ENCODE results near the gene ANKRD18B.
"Not testable (repeated sequence)": the region's sequence is repeated elsewhere in the genome, so short reads cannot be mapped to it uniquely, and the experiment has no call there.

The ANKRD18B gene

GRCh38 chr9:33523397-33524305, at the start of gene ANKRD18B:
TSS of gene ANKRD18B (plus strand) at chr9:33524251. CDS start at chr9:33524490, 239 bp downstream.
- DNase-seq (ENCODE audit: low read depth): not testable (repeated sequence)

- DNase-seq (ENCODE audit: low read depth): no peak
Observed at GRCh38 chr9:33475357-33475756, 48.7 kb upstream of the ANKRD18B start.

DNA sequence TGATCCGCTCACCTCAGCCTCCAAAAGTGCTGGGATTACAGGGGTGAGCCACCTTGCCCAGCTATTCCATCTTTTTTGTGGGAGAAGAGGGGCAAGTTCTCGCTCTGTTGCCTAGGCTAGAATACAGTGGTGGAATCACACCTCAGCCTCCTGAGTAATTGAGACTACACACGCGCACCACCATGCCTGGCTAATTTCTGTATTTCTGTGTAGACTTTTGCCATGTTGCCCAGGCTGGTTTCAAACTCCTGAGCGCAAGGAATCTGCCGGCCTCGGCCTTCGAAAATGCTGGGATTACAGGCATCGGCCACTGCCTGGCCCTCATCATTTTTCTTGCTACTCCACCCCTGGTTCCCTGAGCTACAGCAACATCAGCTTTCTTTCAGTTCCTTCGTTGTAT, 47.5 kb upstream of the ANKRD18B start:
- no peak for DNase-seq (ENCODE audit: low read depth)

GRCh38 chr9:33480106-33480505, 43.9 kb upstream of the ANKRD18B start:
- no peak for DNase-seq (ENCODE audit: low read depth)

GRCh38 chr9:33480976-33481375, 43.1 kb upstream of the ANKRD18B start:
- DNase-seq (ENCODE audit: low read depth): no peak

DNA sequence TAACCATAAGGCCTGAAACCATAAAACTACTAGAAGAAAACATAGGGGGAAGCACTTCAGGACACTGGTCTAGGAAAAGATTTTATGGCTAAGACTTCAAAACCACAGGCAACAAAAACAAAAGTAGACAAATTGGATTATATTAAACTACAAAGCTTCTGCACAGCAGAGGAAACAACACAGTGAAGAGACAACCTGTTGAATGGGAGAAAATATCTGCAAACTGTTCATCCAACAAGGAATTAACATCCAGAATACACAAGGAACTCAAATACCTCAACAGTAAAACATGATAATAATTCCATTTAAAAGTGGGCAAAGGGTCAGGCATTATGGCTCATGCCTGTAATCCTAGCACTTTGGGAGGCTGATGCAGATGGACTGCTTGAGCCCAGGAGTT, 38.7 kb upstream of the ANKRD18B start:
- DNase-seq (ENCODE audit: low read depth): not testable (repeated sequence)

DNA sequence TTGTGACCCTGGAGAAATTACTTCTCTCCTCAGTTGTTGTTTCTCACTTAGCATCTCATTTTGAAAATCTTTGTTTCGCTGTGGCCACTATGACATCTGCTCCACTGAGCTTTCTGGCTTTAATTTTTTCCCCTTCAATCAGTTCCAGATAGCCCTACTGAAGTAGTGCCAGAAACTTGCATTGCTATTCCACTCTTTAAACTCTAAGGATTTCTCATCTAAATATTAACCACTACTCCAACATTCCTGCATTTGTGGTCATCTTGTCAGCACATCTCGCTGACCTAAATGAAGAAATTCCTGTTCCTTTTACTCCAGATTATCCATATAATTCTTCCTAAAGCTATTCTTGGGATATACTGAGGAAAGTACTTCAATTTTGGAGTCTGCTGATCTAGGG, 35.0 kb upstream of the ANKRD18B start:
- no peak for DNase-seq (ENCODE audit: low read depth)

GRCh38 chr9:33493819-33494218, 30.2 kb upstream of the ANKRD18B start:
- DNase-seq (ENCODE audit: low read depth): not testable (repeated sequence)

GRCh38 chr9:33498387-33498786, 25.7 kb upstream of the ANKRD18B start:
- DNase-seq (ENCODE audit: low read depth): no peak

DNA sequence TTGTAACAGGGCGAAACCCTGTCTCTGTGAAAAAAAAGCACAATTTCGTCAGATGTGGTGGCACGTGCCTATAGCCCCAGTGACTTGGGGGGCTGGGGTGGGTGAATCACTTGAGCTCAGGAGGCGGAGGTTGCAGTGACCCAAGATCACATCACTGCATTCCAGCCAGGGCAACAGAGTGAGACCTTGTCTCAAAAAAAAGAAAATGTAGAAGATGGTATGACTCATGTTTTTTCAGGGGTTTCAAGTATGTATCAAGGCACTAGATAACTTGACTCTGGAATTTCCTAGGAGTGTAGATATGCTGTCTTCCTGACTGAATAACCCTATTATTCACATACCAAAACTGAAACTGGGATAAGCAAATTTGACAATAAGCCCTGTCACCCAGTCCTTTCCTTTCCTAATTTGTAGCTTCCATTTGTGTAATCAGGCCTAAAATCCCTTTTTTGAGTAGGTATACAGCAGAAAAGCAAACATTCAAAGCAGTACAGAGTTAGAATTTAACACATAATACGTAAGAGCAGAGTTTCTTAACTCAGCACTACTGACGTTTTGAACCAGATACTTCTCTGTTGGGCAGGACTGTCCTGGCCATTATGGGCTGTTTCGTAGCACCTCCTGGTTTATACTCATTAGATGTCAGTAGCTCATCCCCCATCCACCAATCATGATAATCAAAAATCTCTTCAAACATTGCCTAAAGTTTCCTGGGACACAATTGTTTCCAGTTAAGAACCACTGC, 17.3 kb upstream of the ANKRD18B start:
- no peak for DNase-seq (ENCODE audit: low read depth)

DNA sequence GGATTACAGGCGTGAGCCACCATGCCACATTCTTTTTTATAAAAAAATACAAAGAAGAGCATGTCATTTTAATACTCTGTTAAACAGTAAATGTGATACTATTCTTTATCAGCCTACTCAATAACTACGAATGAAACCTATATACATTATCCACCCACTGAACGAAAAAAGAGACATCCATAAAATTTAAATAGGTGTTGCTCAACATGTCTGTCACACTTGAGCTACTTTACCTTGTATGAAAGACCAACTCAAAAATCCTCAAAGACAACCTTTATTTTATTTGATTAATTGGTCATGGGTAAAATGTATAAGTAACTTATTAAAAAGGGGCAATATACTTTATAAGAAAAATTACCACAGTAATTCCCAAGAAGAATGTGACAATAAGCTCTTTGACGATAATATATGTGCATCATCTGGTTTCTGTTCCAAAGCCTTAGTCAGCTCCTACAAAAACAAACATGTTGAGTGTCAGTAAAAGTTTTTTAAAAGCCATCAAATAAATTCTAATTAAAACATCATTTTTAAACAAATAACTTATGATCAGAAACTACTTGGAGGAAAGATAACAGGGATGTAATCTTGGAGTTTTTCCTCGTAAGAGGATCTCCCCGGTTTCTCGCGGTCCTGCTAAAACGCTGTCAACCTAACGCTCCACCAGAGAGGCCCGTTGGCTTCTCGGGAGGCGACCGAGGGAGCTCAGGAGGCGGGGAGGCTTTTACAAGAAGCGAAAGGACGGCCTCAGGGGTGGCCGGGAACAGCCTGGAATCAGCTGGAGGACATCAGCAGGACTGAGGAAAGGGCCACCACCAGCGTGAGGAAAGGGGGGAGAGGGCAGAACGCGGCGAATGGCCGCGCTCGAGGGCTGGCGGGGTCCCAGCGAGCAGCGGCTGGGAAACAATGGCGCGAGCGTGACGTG, 13.5 kb upstream of the ANKRD18B start:
- no peak for DNase-seq (ENCODE audit: low read depth)

DNA sequence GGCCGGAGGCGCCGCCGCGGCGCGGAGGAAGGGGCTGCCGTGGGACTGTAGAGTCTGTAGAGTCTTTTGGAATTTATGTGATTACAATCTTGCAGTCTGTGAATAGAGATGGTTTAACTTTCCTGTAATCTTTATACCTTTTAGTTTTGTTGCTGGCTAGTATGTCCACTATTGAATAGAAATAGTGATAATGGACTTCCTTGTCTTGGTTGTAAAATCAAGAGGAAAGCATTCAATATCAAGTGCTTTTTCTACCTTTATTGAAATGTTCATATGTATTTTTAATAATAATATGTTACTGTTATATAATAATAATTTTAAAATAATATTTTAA, 12.9 kb upstream of the ANKRD18B start:
- DNase-seq (ENCODE audit: low read depth): not testable (repeated sequence)

- DNase-seq (ENCODE audit: low read depth): not testable (repeated sequence)
Observed at GRCh38 chr9:33512535-33512934, 11.5 kb upstream of the ANKRD18B start.

DNA sequence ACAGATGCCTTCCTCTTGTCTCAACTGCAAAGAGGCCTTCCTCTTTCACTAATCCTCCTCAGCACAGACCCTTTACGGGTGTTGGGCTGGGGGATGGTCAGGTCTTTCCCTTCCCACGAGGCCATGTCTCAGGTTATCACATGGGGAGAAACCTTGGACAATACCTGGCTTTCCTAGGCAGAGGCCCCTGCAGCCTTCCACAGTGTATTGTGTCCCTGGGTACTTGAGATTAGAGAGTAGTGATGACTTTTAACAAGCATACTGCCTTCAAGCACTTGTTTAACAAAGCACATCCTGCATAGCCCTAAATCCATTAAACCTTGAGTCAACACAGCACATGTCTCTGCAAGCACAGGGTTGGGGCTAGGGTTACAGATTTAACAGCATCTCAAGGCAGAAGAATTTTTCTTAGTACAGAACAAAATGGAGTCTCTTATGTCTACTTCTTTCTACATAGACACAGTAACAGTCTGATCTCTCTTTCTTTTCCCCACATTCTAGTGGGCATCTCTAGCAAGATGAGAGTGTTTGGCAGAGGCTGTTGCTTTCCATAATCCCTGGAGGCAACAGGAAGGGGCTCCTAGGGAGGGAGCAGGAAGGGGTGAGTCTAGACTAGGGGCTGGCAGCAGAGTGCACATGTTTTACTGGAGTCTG, 8.6 kb upstream of the ANKRD18B start:
- not testable (repeated sequence) for DNase-seq (ENCODE audit: low read depth)

- not testable (repeated sequence) for DNase-seq (ENCODE audit: low read depth)
Observed at GRCh38 chr9:33516397-33516796, 7.7 kb upstream of the ANKRD18B start.

DNA sequence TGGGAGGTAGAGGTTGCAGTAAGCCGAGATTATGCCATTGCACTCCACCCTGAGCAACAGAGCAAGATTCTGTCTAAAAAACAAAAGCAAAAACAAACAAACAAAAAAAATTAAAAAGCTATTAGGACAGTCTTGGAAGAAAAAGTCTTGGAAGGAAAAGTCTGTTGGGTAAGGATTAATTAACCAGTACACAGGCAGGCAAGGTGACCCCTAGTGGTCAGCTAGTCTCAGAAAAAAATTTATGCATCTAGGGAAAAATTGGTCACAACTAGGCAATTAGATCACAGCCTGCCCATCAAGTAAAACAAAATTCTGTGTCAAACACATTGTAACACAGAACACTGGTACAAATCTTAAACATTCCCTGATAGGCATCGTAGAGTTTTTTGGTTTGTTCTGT, 6.7 kb upstream of the ANKRD18B start:
- no peak for DNase-seq (ENCODE audit: low read depth)

DNA sequence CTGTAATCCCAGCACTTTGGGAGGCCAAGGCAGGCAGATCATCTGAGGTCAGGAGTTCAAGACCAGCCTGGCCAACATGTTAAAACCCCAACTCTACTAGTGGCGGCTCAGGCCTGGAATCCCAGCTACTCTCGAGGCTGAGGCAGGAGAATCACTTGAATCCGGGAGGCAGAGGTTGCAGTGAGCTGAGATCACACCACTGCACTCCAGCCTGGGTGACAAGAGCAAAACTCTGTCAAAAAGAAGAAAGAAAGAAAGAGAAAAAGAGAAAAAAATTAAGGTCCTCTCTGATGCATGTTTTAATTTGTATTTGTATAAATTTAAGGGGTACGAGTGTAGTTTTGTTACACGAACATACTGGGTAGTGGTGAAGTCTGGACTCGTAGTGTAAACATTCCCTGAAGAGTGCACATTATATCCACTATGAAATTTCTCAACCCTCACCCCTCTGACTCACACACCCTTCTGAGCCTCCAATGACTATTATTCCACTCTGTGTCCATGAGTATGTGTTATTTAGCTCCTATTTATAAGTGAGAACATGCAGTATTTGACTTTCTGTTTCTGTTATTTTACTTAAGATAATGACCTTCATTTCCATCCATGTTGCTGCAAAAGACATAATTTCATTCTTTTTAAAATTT, 6.0 kb upstream of the ANKRD18B start:
- not testable (repeated sequence) for DNase-seq (ENCODE audit: low read depth)

DNA sequence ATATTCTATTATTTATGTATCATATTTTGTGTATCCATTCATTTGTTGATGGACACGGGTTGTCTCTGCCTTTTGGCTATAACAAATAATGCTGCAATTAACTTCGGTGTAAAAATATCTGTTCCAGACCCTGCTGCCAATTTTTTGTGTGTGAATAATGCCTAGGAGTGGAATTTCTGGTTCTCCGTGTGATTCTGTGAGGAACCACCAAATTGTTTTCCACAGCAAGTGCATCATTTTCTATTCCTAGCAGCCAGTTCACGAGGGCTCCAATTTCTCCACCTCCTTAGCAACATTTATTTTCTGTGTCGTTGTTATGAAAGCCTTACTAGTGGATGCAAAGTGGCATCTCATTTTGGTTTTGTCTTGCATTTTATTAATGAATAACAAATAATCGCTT, 2.2 kb upstream of the ANKRD18B start:
- not testable (repeated sequence) for DNase-seq (ENCODE audit: low read depth)

DNA sequence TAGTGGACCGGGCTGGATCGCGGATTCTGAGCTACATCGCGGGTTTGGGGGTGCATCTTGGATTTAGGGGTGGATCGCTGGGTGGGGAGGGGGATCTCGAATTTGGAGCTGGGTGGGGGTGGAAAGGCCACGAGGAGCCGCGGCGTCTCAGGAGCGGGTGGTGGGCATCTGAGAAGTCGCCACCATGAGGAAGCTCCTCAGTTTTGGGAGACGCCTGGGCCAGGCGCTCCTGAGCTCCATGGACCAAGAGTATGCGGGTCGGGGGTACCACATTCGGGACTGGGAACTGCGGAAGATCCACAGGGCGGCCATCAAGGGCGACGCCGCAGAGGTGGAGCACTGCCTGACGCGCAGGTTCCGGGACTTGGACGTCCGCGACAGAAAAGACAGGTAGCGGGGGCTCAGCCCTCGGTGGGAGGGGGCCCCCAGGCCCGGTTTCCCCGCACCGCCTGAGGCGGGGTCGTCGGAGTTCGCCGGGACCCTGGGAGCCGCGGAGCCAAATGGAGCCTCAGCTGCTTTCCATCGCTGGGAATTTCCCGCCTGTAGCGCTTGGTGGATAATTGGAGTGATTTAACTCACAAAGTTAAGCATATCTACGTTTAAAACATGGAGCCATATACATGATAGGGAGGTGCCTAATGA, 376 bp downstream of the ANKRD18B start:
- no peak for DNase-seq (ENCODE audit: low read depth)

DNA sequence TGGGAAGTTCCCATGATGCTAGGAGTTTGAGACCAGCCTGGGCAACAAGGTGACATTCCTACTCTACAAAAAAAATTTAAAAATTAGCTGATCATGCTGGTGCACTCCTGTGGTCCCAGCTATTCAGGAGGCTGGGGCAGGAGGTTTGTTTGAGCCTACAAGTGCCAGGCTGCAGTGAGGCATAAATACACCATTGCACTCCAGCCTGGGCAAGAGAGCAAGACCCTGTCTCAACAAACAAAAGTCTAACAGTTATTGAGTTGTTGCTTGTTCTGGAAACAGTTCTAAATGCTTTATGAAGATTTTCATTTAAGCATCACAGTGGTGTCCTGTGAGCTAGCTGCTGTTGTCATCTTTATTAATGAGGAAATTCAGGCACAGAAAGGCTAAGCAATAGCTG, 4.0 kb downstream of the ANKRD18B start:
- DNase-seq (ENCODE audit: low read depth): not testable (repeated sequence)

- DNase-seq (ENCODE audit: low read depth): not testable (repeated sequence)
Observed at GRCh38 chr9:33533958-33534357, 9.9 kb downstream of the ANKRD18B start.

Data from stimulated activated CD8-positive, alpha-beta memory T cell treated with anti-CD3 and anti-CD28 coated beads, Interleukin-15, amount 100 ng/mL, for 24 hours (primary cell).